HepG2 (cell line): ENCODE data around the gene SWI5. TPM values are rescaled to one million over a fixed set of nuclear protein-coding genes. Genes with fewer than 3 reads are reported as not detected.

Experiments used
- ATAC-seq: fragments of 200-7000 bp; cut with Tn5 transposase; 3 replicates; pipeline ENCODE4 v1.9.1; 2020; ENCODE audit warnings: mild to moderate bottlenecking, moderate library complexity
- BruUV-seq: library from RNA; stranded (reverse); fragments of 400-500 nt; replicated peaks from 2 replicates; lab custom pipeline; 2021; lab: Mats Ljungman, UMichigan
- CTCF ChIA-PET: fragments of 300-600 bp; formaldehyde crosslinking; extraction: SDS; loops from one replicate; lab custom pipeline; 2021; ENCODE audit warnings: low total read pairs, inconsistent platforms, low intra/inter-chr PET ratio; lab: Yijun Ruan, JAX
- POLR2A ChIA-PET: fragments of 350-600 bp; sonication (Branson Sonifier 250); formaldehyde crosslinking; loops from one replicate; lab custom pipeline; 2020; ENCODE audit warnings: antibody characterized with exemption, inconsistent platforms; lab: Yijun Ruan, JAX
- DNase-seq: peaks from one replicate; pipeline ENCODE4 v3.0.0-alpha.2; 2015; ENCODE audit warnings: low spot score
- FAIRE-seq: peaks from 3 replicates; lab custom pipeline; 2011; peaks lifted over from hg19 to GRCh38; lab: Jason Lieb, UNC
- H2AFZ ChIP-seq: one replicate; pipeline ENCODE4 v1.6.1; 2011; ENCODE audit warnings: low read length, inconsistent platforms
- H3K27ac ChIP-seq: fragments of 300-600 bp; 3 replicates; pipeline ENCODE4 v1.8.0; 2011; ENCODE audit warnings: mixed run types, mild to moderate bottlenecking, mixed read lengths, low read length, inconsistent platforms; ENCODE audit not compliant: insufficient read depth; ENCODE audit errors: extremely low read length
- H3K27me3 ChIP-seq, 2 experiments: fragments of 200-600 bp in 1 of 2; 2 replicates in 1 of 2; 3 replicates in 1 of 2; pipeline versions ENCODE4 v1.6.0 to v1.8.0; 2011; ENCODE audit warnings: low read length in 2 of 2, mild to moderate bottlenecking in 2 of 2, moderate library complexity in 2 of 2, inconsistent platforms in 1 of 2; ENCODE audit not compliant: insufficient read depth in 2 of 2, control insufficient read depth in 1 of 2
- H3K36me3 ChIP-seq, 2 experiments: fragments of 200-600 bp in 1 of 2; replicated peaks in 1 of 2; 2 replicates in 1 of 2; 3 replicates in 1 of 2; pipeline versions ENCODE4 v1.5.1 to v1.8.0; 2011; ENCODE audit warnings: low read length in 2 of 2, inconsistent platforms in 1 of 2; ENCODE audit not compliant: insufficient read depth in 2 of 2, control insufficient read depth in 1 of 2
- H3K4me1 ChIP-seq: 2 replicates; pipeline ENCODE4 v1.5.1; 2012; ENCODE audit warnings: low read length, inconsistent platforms; ENCODE audit not compliant: insufficient read depth
- H3K4me2 ChIP-seq: 2 replicates; pipeline ENCODE4 v1.6.0; 2011; ENCODE audit warnings: low read depth, low read length, inconsistent platforms
- H3K4me3 ChIP-seq, 3 experiments: fragments of 200-600 bp in 1 of 3; sonication (generic), shearing (Covaris generic) in 1 of 3; replicated peaks in 1 of 3; 2 replicates each; pipeline ENCODE4 v1.5.1; 2011 to 2016; ENCODE audit warnings: low read length in 3 of 3, inconsistent platforms in 2 of 3, low read depth in 2 of 3, mild to moderate bottlenecking in 2 of 3, control low read depth in 1 of 3, mixed read lengths in 1 of 3; ENCODE audit not compliant: insufficient read depth in 1 of 3
- H3K79me2 ChIP-seq: one replicate; pipeline ENCODE4 v1.6.1; 2011; ENCODE audit warnings: low read length, inconsistent platforms; ENCODE audit not compliant: insufficient read depth
- H3K9ac ChIP-seq: 2 replicates; pipeline ENCODE4 v1.6.0; 2011; ENCODE audit warnings: mild to moderate bottlenecking, low read depth, low read length, inconsistent platforms; ENCODE audit not compliant: insufficient read depth
- H3K9me3 ChIP-seq: 2 replicates; pipeline ENCODE4 v1.5.1; 2012; ENCODE audit warnings: mild to moderate bottlenecking, low read length
- H4K20me1 ChIP-seq: 2 replicates; pipeline ENCODE4 v1.6.0; 2011; ENCODE audit warnings: inconsistent platforms, mild to moderate bottlenecking, low read length, moderate library complexity; ENCODE audit not compliant: insufficient read depth
- E2F1 ChIP-seq: sonication (generic); formaldehyde crosslinking; IDR thresholded peaks from 2 replicates; pipeline ENCODE4 v1.5.0; 2020; ENCODE audit warnings: missing genetic modification reagents
- RBAK ChIP-seq: sonication (generic); formaldehyde crosslinking; IDR thresholded peaks from 2 replicates; pipeline ENCODE4 v1.5.1; 2020; ENCODE audit warnings: mild to moderate bottlenecking, missing genetic modification reagents
- REST ChIP-seq, 2 experiments: IDR thresholded peaks; 2 replicates each; pipeline ENCODE4 v1.6.1; 2011 to 2012; ENCODE audit warnings: low read length in 2 of 2, borderline replicate concordance in 1 of 2, low read depth in 1 of 2, mild to moderate bottlenecking in 1 of 2, moderate library complexity in 1 of 2
- RFX3 ChIP-seq: IDR thresholded peaks from 2 replicates; pipeline ENCODE4 v1.6.1; 2016; ENCODE audit warnings: missing biosample characterization, missing genetic modification reagents
- RXRA ChIP-seq: sonication (generic); formaldehyde crosslinking; IDR thresholded peaks from 2 replicates; pipeline ENCODE4 v1.5.1; 2020; ENCODE audit warnings: missing genetic modification reagents
- WGBS: methylation state at CpG from one replicate; pipeline ENCODE4 v1.1.6; 2017; ENCODE audit warnings: low lambda C conversion rate; 5-methylcytosine and 5-hydroxymethylcytosine counted together
- in situ Hi-C: cut with HindIII; loops from 2 replicates; pipeline ENCODE4 v1.10.0; 2017; ENCODE audit warnings: low pct_unique_long_range_greater_than_20kb; ENCODE audit not compliant: extremely low pct_ligation_motif_present
- intact Hi-C: fragments of 100-400 bp; cut with micrococcal nuclease; formaldehyde crosslinking; loops from one replicate; pipeline ENCODE4 v1.10.0; 2022; ENCODE audit not compliant: unreplicated experiment
- polyA plus RNA-seq, 8 experiments: library from polyadenylated mRNA; depleted of rRNA in 3 of 8; stranded (reverse) in 7 of 8; unstranded in 1 of 8; fragments of >200 nt; fragmentation: Illumina TruSeq in 4 of 8; extraction: Trizol in 4 of 8; gene quantifications; 2 replicates each; pipeline versions ENCODE4 v1.2.1 to v1.2.3, GENCODE V29; 2011 to 2016; ENCODE audit warnings: low read depth in 4 of 8, missing spikeins in 1 of 8, mixed read lengths in 1 of 8; ENCODE audit not compliant: insufficient read depth in 1 of 8
- total RNA-seq, 5 experiments: library from RNA; depleted of rRNA; stranded (reverse); fragments of >200 nt; fragmentation: Illumina TruSeq; extraction: Trizol; gene quantifications; 2 replicates each; pipeline ENCODE4 v1.2.3, GENCODE V29; 2016; ENCODE audit warnings: low read depth in 1 of 5
- TF ChIP-seq, protein P1 (sequence below): sonication (generic); formaldehyde crosslinking; IDR thresholded peaks from 2 replicates; pipeline ENCODE4 v1.4.0; 2020; ENCODE audit warnings: low read depth, mild to moderate bottlenecking, missing genetic modification reagents

SWI5 gene
- total and polyA plus RNA-seq, 2 of the 13 experiments (the other 11 are each of a cell fraction or from before 2014, with no cell fraction given), result 39.2 to 41.0 TPM

- DNase-seq, result no peak
- Histone ChIP-seq H3K27ac (no peak overlapping the region), H2AFZ (no peak overlapping the region), H3K4me1 (no peaks in the 10 kb centered on the region), H3K4me2 (no peak overlapping the region), H3K36me3 (peaks cover 27 to 80% of the 10 kb centered on the region in 2 experiments), H3K79me2 (no peaks in the 10 kb centered on the region), H3K9me3 (no peaks in the 10 kb centered on the region), H4K20me1 (no peaks in the 10 kb centered on the region), H3K4me3 (no peak overlapping the region), H3K27me3 (no peaks in the 10 kb centered on the region), H3K9ac (no peak overlapping the region)
- CTCF ChIA-PET, result no interaction called here
- TF ChIP-seq RBAK (CRISPR knock-in tag) (no peak), E2F1 (no peak), REST (IDR thresholded peaks at IDR 0.05; ENCODE audit: borderline replicate concordance in 1 of 2, low read depth in 1 of 2, low read length in 2 of 2) (no peak), RFX3 (CRISPR knock-in tag) (no peak), RXRA (CRISPR knock-in tag) (no peak)
- TF ChIP-seq, protein P1, sequence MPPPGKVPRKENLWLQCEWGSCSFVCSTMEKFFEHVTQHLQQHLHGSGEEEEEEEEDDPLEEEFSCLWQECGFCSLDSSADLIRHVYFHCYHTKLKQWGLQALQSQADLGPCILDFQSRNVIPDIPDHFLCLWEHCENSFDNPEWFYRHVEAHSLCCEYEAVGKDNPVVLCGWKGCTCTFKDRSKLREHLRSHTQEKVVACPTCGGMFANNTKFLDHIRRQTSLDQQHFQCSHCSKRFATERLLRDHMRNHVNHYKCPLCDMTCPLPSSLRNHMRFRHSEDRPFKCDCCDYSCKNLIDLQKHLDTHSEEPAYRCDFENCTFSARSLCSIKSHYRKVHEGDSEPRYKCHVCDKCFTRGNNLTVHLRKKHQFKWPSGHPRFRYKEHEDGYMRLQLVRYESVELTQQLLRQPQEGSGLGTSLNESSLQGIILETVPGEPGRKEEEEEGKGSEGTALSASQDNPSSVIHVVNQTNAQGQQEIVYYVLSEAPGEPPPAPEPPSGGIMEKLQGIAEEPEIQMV (CRISPR knock-in tag), result no peak
- POLR2A ChIA-PET, result no interaction called here
- BruUV-seq, result no TSS peak
- in situ Hi-C loops, result no loop called here
- no peak for ATAC-seq
- WGBS, result 92% methylated on average over 4 of the region's 4 CpGs
- intact Hi-C loops, result no loop called here
- no peak for FAIRE-seq
These were observed 13.4 kb upstream of the SWI5 start for GRCh38 chr9:128262687-128263086.
